ENCODE measurements around the gene TSEN54. TPM values are rescaled to one million over a fixed set of nuclear protein-coding genes. Genes with fewer than 3 reads are reported as not detected.

Gene TSEN54
- total and polyA plus RNA-seq, 8 donors, result 14.9 to 105 (median 19.5) TPM

- Histone ChIP-seq H3K36me3 (no peaks in the 10 kb centered on the region), H3K4me1 (peaks cover 21 to 41% (median 37%) of the 10 kb centered on the region in 3 donors), H3K27me3 (no peaks in the 10 kb centered on the region), H3K27ac (no peak overlapping the region), H3K9me3 (no peaks in the 10 kb centered on the region), H3K4me3 (no peak overlapping the region)
- peak in 1 of 6 donors; percentile 12 for DNase-seq
- no peak for ATAC-seq
- no peak for FAIRE-seq
- WGBS, 2 donors, result 77 to 81% methylated on average over 10 of the region's 10 CpGs
- TF ChIP-seq, protein P1, sequence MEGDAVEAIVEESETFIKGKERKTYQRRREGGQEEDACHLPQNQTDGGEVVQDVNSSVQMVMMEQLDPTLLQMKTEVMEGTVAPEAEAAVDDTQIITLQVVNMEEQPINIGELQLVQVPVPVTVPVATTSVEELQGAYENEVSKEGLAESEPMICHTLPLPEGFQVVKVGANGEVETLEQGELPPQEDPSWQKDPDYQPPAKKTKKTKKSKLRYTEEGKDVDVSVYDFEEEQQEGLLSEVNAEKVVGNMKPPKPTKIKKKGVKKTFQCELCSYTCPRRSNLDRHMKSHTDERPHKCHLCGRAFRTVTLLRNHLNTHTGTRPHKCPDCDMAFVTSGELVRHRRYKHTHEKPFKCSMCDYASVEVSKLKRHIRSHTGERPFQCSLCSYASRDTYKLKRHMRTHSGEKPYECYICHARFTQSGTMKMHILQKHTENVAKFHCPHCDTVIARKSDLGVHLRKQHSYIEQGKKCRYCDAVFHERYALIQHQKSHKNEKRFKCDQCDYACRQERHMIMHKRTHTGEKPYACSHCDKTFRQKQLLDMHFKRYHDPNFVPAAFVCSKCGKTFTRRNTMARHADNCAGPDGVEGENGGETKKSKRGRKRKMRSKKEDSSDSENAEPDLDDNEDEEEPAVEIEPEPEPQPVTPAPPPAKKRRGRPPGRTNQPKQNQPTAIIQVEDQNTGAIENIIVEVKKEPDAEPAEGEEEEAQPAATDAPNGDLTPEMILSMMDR (IDR thresholded peaks at IDR 0.05), result no peak
- intact Hi-C loops (cut with DNase I), result loop anchor here in 1 of 3 donors (10.0 kb wide), 1 partner anchor 48 kb away; the partner anchor contains the start of gene MYO15B
Measured at GRCh38 chr17:75536366-75536765, 20.0 kb downstream of the TSEN54 start.

DNA sequence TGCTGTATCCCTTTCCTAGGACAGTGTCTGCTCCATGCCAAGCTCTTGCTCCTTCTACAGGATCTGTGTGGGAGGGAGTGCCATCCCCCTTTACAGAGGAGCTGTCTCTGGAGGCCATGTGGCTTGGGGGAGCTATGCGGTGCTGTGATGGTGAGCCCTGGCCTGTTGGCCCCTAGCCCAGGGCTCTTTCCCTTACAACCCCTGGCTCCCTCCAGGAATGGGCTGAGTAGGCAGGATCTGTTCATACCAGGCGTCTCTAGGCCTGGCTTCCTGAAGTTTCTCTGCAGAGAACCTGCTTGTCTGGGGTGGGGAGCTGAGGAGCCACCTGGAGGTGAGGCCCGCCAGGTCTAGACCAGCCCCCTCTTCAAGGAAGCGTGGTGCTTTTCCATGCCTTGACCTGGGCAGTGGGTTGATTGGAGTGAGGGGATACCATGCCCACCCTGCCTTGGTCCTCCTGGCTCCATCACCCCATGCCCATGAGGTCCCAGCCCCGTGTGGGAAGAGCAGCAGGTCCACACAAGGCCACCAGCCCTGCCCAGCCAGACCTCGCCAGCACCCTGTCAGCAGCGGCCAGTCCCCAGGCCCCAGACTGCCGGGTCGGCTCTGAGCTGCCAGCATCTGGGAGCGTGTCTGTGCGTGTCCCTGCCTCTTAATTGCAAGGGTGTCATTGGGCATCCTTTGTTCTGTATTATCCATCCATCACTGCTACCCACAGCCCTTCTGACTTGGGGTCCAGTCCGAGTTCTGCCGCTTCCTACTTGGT, 23.8 kb downstream of the TSEN54 start:
- ATAC-seq (peak; percentile 33 to 65 (median 54)), FAIRE-seq (no peak), DNase-seq (peak in 1 of 6 donors; percentile 76)
- intact Hi-C loops (cut with DNase I), result loop anchor here in 1 of 3 donors (10.0 kb wide), 1 partner anchor 45 kb away; the partner anchor contains the start of gene MYO15B
- Histone ChIP-seq H3K36me3 (no peaks in the 10 kb centered on the region), H3K9me3 (no peaks in the 10 kb centered on the region), H3K27me3 (no peaks in the 10 kb centered on the region), H3K4me3 (no peak overlapping the region), H3K27ac (peak overlapping the region in 3 of 4 donors; percentile 8 to 50 (median 26)), H3K4me1 (peaks cover 28 to 42% (median 33%) of the 10 kb centered on the region in 3 donors)
- 39 to 44% methylated on average over 13 of the region's 13 CpGs for WGBS, 2 donors
- TF ChIP-seq, protein P1 (IDR thresholded peaks at IDR 0.05), result no peak

GRCh38 chr17:75540923-75541503, 24.7 kb downstream of the TSEN54 start:
- intact Hi-C loops (cut with DNase I), result no loop called here
- H3K4me1 ChIP-seq, result peaks cover 28 to 46% (median 42%) of the 10 kb centered on the region in 3 donors

DNA sequence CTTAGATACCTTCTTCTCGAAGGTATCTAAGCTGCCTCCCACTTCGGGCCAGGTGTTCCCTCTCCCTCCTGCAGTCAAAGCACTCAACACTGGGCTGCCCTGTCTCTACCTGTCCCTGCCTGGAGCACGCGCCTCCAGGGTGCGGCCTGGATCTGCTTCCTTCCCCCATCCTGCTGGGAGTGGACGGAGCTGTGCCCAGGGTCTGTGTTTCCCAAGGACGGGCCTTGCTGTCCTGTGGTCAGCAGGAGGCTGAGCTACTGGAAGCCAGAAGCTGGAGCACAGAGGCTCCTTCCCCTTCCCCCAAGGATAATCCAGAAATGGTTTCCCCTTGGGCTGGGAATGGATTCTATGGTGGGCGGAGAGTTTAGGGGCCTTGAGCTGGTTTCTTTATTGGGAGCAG, 25.9 kb downstream of the TSEN54 start:
- peak overlapping the region; percentile 42 to 77 (median 56) for H3K27ac ChIP-seq
- no peak for DNase-seq

More at GRCh38 chr17:75540923-75541503, 24.7 kb downstream of the TSEN54 start:
- ATAC-seq (no peak), FAIRE-seq (no peak), DNase-seq (peak in 1 of 6 donors; percentile 60)
- no peaks in the 10 kb centered on the region for H3K36me3 ChIP-seq
- no peaks in the 10 kb centered on the region for H3K9me3 ChIP-seq
- 47 to 51% methylated on average over 4 of the region's 4 CpGs for WGBS, 2 donors
- no peaks in the 10 kb centered on the region for H3K27me3 ChIP-seq
- peak overlapping the region in 3 of 4 donors; percentile 33 to 50 (median 37) for H3K27ac ChIP-seq
- H3K4me3 ChIP-seq, result no peak overlapping the region
- TF ChIP-seq, protein P1 (IDR thresholded peaks at IDR 0.05), result no peak

More for the DNA sequence above, 25.9 kb downstream of the TSEN54 start:
- no peak overlapping the region for H3K4me3 ChIP-seq
- ATAC-seq, result no peak
- intact Hi-C loops (cut with DNase I), result no loop called here
- no peaks in the 10 kb centered on the region for H3K9me3 ChIP-seq
- H3K36me3 ChIP-seq, result no peaks in the 10 kb centered on the region
- no peak for FAIRE-seq
- peaks cover 37 to 55% (median 51%) of the 10 kb centered on the region in 3 donors for H3K4me1 ChIP-seq
- WGBS, 2 donors, result 74 to 80% methylated on average over 8 of the region's 8 CpGs
- TF ChIP-seq, protein P1 (IDR thresholded peaks at IDR 0.05), result no peak
- no peaks in the 10 kb centered on the region for H3K27me3 ChIP-seq
